RWPE2 (cell line): Measurements from ENCODE around the gene SIRT6.
A peak's percentile ranks its signal among the peaks of the same experiment; 100 is the strongest.
"Not testable (repeated sequence)": the region's sequence is repeated elsewhere in the genome, so short reads cannot be mapped to it uniquely, and the experiment has no call there.

ENCODE experiments used
- ATAC-seq: fragments of 200-7000 bp; cut with Tn5 transposase; 3 replicates; pipeline ENCODE4 v1.9.1; 2021; ENCODE audit warnings: low read depth
- DNase-seq: peaks from one replicate; pipeline ENCODE4 v3.0.0-alpha.2; 2020; ENCODE audit warnings: low spot score
- H3K27ac ChIP-seq: fragments of 450-650 bp; 2 replicates; pipeline ENCODE4 v1.5.1; 2017; ENCODE audit warnings: mild to moderate bottlenecking; ENCODE audit not compliant: poor library complexity, severe bottlenecking
- H3K27me3 ChIP-seq: fragments of 250-450 bp; sonication (Bioruptor Pico); 2 replicates; pipeline ENCODE4 v1.5.1; 2021; ENCODE audit warnings: mild to moderate bottlenecking, moderate library complexity; ENCODE audit not compliant: insufficient read depth, poor library complexity, severe bottlenecking
- H3K36me3 ChIP-seq: fragments of 250-450 bp; sonication (Bioruptor Pico); 2 replicates; pipeline ENCODE4 v1.5.1; 2020; ENCODE audit warnings: low read depth, mild to moderate bottlenecking, moderate library complexity
- H3K4me1 ChIP-seq: fragments of 250-450 bp; sonication (Bioruptor Pico); 2 replicates; pipeline ENCODE4 v1.5.1; 2021; ENCODE audit warnings: mild to moderate bottlenecking, moderate library complexity; ENCODE audit not compliant: insufficient read depth, poor library complexity, severe bottlenecking
- H3K4me3 ChIP-seq: fragments of 250-450 bp; sonication (Bioruptor Pico); 2 replicates; pipeline ENCODE4 v1.5.1; 2021; ENCODE audit warnings: mild to moderate bottlenecking, moderate library complexity; ENCODE audit not compliant: severe bottlenecking
- H3K9me3 ChIP-seq: fragments of 250-450 bp; sonication (Bioruptor Pico); 2 replicates; pipeline ENCODE4 v1.5.1; 2021; ENCODE audit warnings: mild to moderate bottlenecking, moderate library complexity; ENCODE audit not compliant: severe bottlenecking
- CTCF ChIP-seq: fragments of 450-650 bp; IDR thresholded peaks from one replicate; pipeline ENCODE4 v1.5.1; 2017; ENCODE audit warnings: mild to moderate bottlenecking, moderate library complexity; ENCODE audit not compliant: poor library complexity, severe bottlenecking

The SIRT6 gene

GRCh38 chr19:4182084-4182810, at the start of gene SIRT6, which contains the start of gene ANKRD24:
SIRT6 (minus strand) TSS chr19:4182563; CDS start chr19:4182539, 24 bp downstream.
ANKRD24 (plus strand) TSS chr19:4182689; CDS start chr19:4186426, 3,737 bp downstream.
- Histone ChIP-seq H3K4me3 (peak within 1 kb of the TSS; percentile 89), H3K4me1 (peaks cover 4% of the 10 kb centered on the region), H3K36me3 (peaks cover 8% of the 10 kb centered on the region), H3K27me3 (no peaks in the 10 kb centered on the region), H3K9me3 (no peaks in the 10 kb centered on the region), H3K27ac (peak within 1 kb of the TSS; percentile 52)
- ATAC-seq (peak; percentile 64), DNase-seq (peak; percentile 90)
- TF ChIP-seq CTCF = no peak

- not testable (repeated sequence) for H3K27me3 ChIP-seq, H3K27ac ChIP-seq, H3K36me3 ChIP-seq, DNase-seq, ATAC-seq, H3K9me3 ChIP-seq, H3K4me3 ChIP-seq, H3K4me1 ChIP-seq
Measured at GRCh38 chr19:4232139-4232538, 49.8 kb upstream of the SIRT6 start.

- not testable (repeated sequence) for H3K9me3 ChIP-seq, DNase-seq, ATAC-seq, H3K27me3 ChIP-seq, H3K4me1 ChIP-seq, H3K36me3 ChIP-seq, H3K4me3 ChIP-seq, H3K27ac ChIP-seq
Measured at GRCh38 chr19:4231521-4231920, 49.2 kb upstream of the SIRT6 start.

GRCh38 chr19:4230237-4230636, 47.9 kb upstream of the SIRT6 start:
- not testable (repeated sequence) for H3K4me1 ChIP-seq, DNase-seq, H3K27ac ChIP-seq, H3K27me3 ChIP-seq, ATAC-seq, H3K9me3 ChIP-seq, H3K4me3 ChIP-seq, H3K36me3 ChIP-seq

GRCh38 chr19:4229179-4229931, 47.0 kb upstream of the SIRT6 start, which contains the start of gene EBI3:
EBI3 (plus strand) TSS chr19:4229523; CDS start chr19:4229551, 28 bp downstream.
- ATAC-seq (peak; percentile 60), DNase-seq (no peak)
- Histone ChIP-seq H3K36me3 (no peaks in the 10 kb centered on the region), H3K4me1 (no peaks in the 10 kb centered on the region), H3K27me3 (no peaks in the 10 kb centered on the region), H3K4me3 (no peak within 1 kb of the TSS), H3K27ac (no peak within 1 kb of the TSS), H3K9me3 (no peaks in the 10 kb centered on the region)
- no peak for TF ChIP-seq CTCF

- no peaks in the 10 kb centered on the region for H3K27me3 ChIP-seq
- no peaks in the 10 kb centered on the region for H3K9me3 ChIP-seq
- DNase-seq (no peak), ATAC-seq (no peak)
- no peak overlapping the region for H3K4me3 ChIP-seq
- H3K36me3 ChIP-seq = no peaks in the 10 kb centered on the region
- no peak overlapping the region for H3K27ac ChIP-seq
- TF ChIP-seq CTCF = no peak
- no peaks in the 10 kb centered on the region for H3K4me1 ChIP-seq
Measured at GRCh38 chr19:4228765-4229178, 46.4 kb upstream of the SIRT6 start.
